ENCODE results near the gene MICU2. TPM values are rescaled to one million over a fixed set of nuclear protein-coding genes. Genes with fewer than 3 reads are reported as not detected.

MICU2 gene
- total RNA-seq, 2 experiments from 2014 or later: 37.5 to 51.3 TPM

GRCh38 chr13:21531455-21531854 is 72.5 kb downstream of the MICU2 start:
- ChIA-PET POLR2A (no interaction called here), CTCF (ENCODE audit: unreplicated experiment) (no interaction called here)
- Histone ChIP-seq H3K36me3 (ENCODE audit: insufficient read depth, low read length) (peaks cover 10% of the 10 kb centered on the region; the same call in 1 of the 2 replicates), H3K4me3 (ENCODE audit: low read depth, low read length, poor library complexity, severe bottlenecking) (no peak overlapping the region), H3K27ac (ENCODE audit: low read depth, low read length, poor library complexity, severe bottlenecking) (no peak overlapping the region), H4K20me1 (ENCODE audit: insufficient read depth, low read length) (no peaks in the 10 kb centered on the region), H3K79me2 (ENCODE audit: insufficient read depth, low read depth, low read length) (no peaks in the 10 kb centered on the region), H3K4me1 (ENCODE audit: insufficient read depth, low read length, poor library complexity, severe bottlenecking) (no peaks in the 10 kb centered on the region), H3K9me3 (ENCODE audit: low read length) (no peaks in the 10 kb centered on the region), H3K9me2 (ENCODE audit: insufficient read depth, low read length) (no peaks in the 10 kb centered on the region), H3K4me2 (ENCODE audit: low read length) (no peak overlapping the region), H2AFZ (ENCODE audit: low read length) (no peak overlapping the region)
- intact Hi-C loops (cut with micrococcal nuclease; ENCODE audit: unreplicated experiment): no loop called here
- no TSS peak for BruUV-seq (replicated peaks)
- no peak for TF ChIP-seq EZH2phosphoT487 (IDR thresholded peaks at IDR 0.05; ENCODE audit: borderline replicate concordance, low read depth, low read length)
- TF ChIP-seq CTCF (conservative IDR thresholded peaks at IDR 0.05; ENCODE audit: low read length): no peak
- no peak for DNase-seq (ENCODE audit: low spot score)

- Histone ChIP-seq H3K4me1 (ENCODE audit: insufficient read depth, low read length, poor library complexity, severe bottlenecking) (no peaks in the 10 kb centered on the region), H3K36me3 (ENCODE audit: insufficient read depth, low read length) (peaks cover 10% of the 10 kb centered on the region; the same call in 1 of the 2 replicates), H3K4me3 (ENCODE audit: low read depth, low read length, poor library complexity, severe bottlenecking) (no peak overlapping the region), H2AFZ (ENCODE audit: low read length) (no peak overlapping the region), H3K79me2 (ENCODE audit: insufficient read depth, low read depth, low read length) (no peaks in the 10 kb centered on the region), H3K27ac (ENCODE audit: low read depth, low read length, poor library complexity, severe bottlenecking) (no peak overlapping the region), H3K9me2 (ENCODE audit: insufficient read depth, low read length) (no peaks in the 10 kb centered on the region), H3K4me2 (ENCODE audit: low read length) (no peak overlapping the region), H4K20me1 (ENCODE audit: insufficient read depth, low read length) (no peaks in the 10 kb centered on the region), H3K9me3 (ENCODE audit: low read length) (no peaks in the 10 kb centered on the region)
- intact Hi-C loops (cut with micrococcal nuclease; ENCODE audit: unreplicated experiment): no loop called here
- BruUV-seq (replicated peaks): no TSS peak
- no peak for TF ChIP-seq EZH2phosphoT487 (IDR thresholded peaks at IDR 0.05; ENCODE audit: borderline replicate concordance, low read depth, low read length)
- TF ChIP-seq CTCF (conservative IDR thresholded peaks at IDR 0.05; ENCODE audit: low read length): no peak
- DNase-seq (ENCODE audit: low spot score): no peak
- ChIA-PET CTCF (ENCODE audit: unreplicated experiment) (no interaction called here), POLR2A (no interaction called here)
Measured at GRCh38 chr13:21530656-21531055, 73.3 kb downstream of the MICU2 start.

GRCh38 chr13:21529146-21529893 is 74.7 kb downstream of the MICU2 start:
- Histone ChIP-seq H3K9me2 (ENCODE audit: insufficient read depth, low read length) (no peaks in the 10 kb centered on the region), H2AFZ (ENCODE audit: low read length) (no peak overlapping the region), H4K20me1 (ENCODE audit: insufficient read depth, low read length) (no peaks in the 10 kb centered on the region), H3K4me2 (ENCODE audit: low read length) (no peak overlapping the region), H3K4me1 (ENCODE audit: insufficient read depth, low read length, poor library complexity, severe bottlenecking) (no peaks in the 10 kb centered on the region), H3K27ac (ENCODE audit: low read depth, low read length, poor library complexity, severe bottlenecking) (no peak overlapping the region), H3K79me2 (ENCODE audit: insufficient read depth, low read depth, low read length) (no peaks in the 10 kb centered on the region), H3K9me3 (ENCODE audit: low read length) (no peaks in the 10 kb centered on the region), H3K36me3 (ENCODE audit: insufficient read depth, low read length) (peaks cover 4% of the 10 kb centered on the region; the same call in 1 of the 2 replicates), H3K4me3 (ENCODE audit: low read depth, low read length, poor library complexity, severe bottlenecking) (no peak overlapping the region)
- ChIA-PET POLR2A (no interaction called here), CTCF (ENCODE audit: unreplicated experiment) (no interaction called here)
- intact Hi-C loops (cut with micrococcal nuclease; ENCODE audit: unreplicated experiment): no loop called here
- no TSS peak for BruUV-seq (replicated peaks)
- TF ChIP-seq EZH2phosphoT487 (IDR thresholded peaks at IDR 0.05; ENCODE audit: borderline replicate concordance, low read depth, low read length) (no peak), CTCF (conservative IDR thresholded peaks at IDR 0.05; ENCODE audit: low read length) (no peak)
- DNase-seq (ENCODE audit: low spot score): no peak

Measured in OCI-LY7 (cell line).